8988T (cell line): Measurements from ENCODE around the gene LANCL3.
"Not testable (repeated sequence)": the region's sequence is repeated elsewhere in the genome, so short reads cannot be mapped to it uniquely, and the experiment has no call there.

Experiments used
- DNase-seq: peaks from one replicate; pipeline ENCODE4 v3.0.0; 2011

Gene LANCL3

DNA sequence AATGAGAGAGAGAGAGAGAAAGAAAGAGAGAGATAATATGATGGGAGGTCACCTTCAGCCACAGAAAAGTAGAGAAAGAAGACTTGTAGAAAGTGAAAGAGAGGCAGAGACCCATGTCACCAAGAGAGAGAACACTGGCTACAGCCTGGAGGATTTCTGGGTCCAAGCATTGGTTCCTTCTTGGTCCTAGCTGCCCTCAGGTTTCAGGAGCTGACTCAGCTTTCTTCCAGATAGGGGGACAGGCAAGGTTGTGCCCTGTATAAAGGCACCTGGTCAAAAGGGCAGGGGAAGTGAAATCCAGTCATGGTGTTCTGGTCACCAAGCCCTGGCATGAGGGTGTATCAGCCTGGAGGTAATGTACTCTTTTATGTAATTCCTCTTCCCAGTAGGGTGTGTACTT, 66.6 kb downstream of the LANCL3 start:
- DNase-seq, result no peak

DNA sequence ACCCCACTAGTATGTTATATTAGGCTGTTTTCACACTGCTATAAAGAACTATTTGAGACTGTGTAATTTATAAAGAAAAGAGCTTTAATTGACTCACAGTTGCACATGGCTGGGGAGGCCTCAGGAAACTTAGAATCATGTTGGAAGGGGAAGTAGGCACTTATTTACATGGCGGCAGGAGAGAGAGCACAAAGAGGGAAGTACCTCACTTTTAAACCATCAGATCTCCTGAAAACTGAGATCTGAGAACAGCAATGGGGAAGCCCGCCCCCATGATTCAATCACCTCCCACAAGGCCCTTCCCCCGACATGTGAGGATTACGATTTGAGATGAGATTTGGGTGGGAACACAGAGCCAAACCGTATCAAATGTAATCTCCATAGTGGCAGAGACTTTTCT, 68.7 kb downstream of the LANCL3 start:
- no peak for DNase-seq

DNA sequence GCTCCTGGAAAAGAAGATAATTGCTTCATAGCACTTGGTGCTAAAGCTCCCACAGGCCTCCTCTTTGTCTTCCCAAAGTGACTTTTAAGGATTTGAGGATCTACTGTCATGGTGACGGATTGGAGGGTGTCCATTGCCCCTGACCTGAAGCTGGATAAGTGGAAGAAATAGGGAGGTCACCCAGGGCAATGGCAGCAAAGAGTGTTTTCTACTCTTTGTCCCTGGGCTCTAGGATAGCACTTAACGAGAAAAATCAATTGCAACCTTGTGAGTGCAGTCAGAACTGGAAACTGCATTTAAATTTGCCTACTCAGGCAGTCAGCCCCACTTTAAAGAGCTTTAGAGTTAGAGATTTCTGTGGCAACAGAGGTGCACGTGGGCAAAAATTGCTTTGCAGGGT, 70.4 kb downstream of the LANCL3 start:
- no peak for DNase-seq

DNA sequence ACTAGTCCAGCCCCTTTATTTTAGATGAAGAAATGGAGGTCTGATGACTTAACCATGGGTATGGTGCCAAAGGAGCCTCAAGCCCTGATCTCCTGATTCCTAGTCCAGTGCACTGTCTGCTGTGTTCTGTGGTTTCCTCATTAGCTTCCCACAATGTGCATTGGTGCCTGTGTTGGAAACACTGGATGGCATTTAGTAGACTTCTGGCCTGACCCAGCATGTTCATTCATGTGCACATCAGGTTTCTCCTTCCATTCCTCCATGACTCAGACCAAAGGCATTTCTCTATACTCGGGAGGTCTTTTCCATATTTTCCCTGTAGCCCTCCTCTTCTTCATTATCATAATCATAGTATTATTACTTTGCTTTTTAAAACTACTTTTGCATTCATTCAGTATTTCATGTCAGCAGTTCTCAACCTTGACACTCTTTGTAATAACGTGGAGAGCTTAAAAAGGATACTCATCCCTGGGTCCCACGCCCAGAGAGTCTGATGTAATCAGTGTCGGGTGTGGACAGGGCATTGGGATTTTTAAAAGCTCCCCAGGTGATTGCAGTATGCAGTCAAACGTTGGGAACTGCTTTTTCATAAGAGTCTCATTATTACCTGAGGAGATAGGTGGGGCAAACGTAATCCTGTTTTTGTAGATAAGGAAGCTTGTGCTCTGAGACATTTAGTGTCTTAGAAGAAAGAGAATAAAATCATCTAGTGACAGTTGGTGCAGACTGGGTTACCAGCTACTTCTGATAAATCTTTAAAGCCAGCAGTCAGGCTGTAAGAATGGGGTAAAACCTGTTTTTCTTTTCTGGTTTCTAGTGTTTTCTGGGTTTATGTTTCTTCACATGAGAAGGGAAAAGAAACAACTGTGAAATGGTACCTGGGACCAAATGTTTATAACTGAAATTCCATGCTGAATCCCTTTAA, 73.2 kb downstream of the LANCL3 start:
- no peak for DNase-seq

DNA sequence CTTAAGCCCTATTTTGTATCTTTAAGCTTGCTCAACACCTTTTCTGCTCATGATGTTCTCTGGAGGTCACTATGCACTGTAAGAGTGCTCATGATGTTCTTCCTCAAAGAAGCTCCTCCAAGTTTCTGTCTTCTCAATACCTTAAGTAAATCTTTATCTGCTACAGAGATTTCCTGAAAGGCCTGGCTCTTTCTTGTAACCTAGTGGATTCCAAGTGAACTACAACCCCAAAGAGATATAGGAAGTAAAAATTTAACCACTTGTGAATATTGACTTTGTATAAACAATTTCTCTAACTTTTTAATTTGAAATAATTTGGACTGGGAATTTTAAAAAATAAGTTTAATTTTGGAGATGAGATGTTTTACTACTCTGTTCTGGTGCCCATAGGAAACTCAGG, 74.8 kb downstream of the LANCL3 start:
- DNase-seq, result no peak

DNA sequence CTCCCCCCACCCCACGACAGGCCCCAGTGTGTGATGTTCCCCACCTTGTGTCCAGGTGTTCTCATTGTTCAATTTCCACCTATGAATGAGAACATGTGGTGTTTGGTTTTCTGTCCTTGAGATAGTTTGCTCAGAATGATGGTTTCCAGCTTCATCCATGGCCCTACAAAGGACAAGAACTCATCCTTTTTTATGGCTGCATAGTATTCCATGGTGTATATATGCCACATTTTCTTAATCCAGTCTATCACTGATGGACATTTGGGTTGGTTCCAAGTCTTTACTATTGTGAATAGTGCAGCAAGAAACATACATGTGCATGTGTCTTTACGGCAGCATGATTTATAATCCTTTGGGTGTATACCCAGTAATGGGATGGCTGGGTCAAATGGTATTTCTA, 79.4 kb downstream of the LANCL3 start:
- DNase-seq, result not testable (repeated sequence)

DNA sequence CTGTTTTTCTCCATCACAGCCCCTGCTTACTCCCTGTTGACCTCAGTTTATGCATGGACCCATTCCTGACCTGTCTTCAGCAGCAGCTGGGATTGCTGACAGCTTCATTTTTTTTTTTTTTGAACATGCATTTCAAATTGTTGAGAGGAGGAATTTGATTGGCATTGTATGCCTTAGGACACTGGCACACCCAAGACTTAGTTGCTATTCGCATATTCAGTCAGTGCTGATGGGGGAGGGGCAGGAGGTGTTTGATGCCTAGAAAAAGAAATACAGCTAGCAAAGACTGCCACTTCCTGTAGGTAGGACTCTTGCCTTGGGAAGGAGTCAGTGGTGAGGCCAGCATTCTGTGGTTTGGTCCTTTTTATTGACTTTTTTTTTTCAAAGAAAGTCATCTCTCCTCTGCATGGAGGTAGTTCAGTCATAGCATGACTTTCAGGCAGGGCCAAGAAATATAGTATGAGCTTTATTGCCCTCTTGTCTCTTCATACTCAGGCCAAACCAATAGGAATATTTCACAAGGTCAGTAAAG, 80.5 kb downstream of the LANCL3 start:
- DNase-seq, result no peak

DNA sequence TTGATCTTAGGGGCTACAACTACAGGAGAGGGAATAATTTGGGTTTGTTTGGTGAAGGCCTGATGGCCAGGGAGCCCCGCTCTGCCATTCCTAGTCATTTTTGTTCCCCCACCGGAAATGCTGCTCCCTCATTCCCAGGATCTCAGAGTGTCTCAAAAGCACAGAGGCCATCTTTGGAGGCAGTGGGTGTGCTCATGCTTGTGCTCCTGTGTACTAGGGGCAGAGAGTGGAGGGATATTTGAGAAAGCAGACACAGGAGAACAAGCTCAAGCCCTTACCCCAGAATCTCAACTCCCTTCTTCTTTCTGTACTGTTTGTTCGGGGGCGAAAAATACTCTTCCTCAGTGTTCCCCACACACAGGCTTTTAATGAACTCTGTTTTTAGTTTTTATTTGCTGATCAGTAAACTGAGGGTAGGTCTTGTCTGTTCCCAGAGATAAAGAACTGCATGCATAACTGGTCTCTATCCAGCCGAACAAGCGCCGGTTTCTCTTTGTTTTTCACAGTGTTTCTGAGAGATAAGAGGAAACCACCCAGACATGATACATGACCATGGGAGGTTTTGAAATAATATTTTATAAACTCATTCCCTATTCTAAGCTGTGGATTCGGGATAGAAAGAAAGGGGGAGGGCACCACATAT, 81.2 kb downstream of the LANCL3 start:
- DNase-seq, result no peak

DNA sequence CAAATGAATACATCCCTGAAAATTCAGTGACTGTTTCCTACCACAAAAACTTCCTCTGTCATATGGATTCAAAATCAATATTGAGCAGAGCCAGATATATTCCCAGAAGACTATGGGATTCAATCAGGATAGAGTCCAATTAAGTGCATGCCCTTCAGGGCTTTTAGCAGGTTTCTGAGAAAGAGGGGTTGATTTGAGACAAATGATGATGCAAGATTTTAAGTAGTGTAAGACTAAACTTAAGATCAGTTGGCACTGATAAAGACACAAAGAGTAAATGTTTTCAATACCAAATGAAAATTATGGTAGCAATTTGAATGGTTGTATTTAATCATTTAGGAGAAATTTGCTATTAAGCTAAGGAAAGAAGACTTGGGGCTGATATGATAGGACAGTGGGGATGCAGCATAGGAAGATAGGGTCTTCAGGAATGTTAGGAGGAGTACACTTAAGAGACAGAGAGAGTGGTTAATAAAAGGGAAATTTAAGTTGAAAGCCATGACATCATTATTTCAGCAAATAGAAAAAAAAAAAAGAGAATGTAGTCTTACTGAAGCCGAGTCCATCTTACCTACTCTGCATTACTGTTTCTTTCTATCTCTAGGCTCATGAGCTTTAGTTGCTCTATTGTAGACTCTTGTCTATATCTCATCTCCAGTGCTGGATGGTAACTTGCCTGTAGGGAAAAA, 82.1 kb downstream of the LANCL3 start:
- DNase-seq, result no peak

DNA sequence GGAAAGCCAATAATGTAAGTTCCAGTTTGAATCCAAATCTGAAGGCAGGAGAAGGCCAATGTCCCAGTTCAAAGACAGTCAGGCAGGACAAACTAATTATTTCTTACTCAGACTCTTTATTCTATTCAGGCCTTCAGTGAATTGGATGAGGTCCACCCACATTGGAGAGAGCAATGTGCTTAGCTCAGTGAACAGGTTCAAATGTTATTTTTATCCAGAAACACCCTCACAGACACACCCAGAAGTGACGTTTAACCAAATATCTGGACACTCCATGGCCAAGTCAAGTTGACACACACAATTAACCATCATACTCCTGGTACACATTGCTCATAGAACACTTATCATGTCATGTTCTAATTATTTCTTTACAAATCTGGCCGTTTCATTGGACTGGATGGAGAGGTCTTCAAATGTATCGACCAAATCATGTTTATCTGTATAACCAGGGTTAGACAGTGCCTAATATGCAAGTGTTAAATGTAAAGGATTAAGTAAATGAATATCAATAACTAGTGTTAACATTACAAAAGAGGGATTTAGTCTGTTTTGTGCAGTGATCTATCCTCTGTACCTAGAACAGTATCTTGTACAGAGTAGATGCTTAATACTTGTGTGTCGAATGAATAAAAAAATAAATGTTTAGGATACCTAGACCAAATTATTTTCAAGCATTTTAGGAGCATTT, 87.0 kb downstream of the LANCL3 start:
- DNase-seq, result no peak

DNA sequence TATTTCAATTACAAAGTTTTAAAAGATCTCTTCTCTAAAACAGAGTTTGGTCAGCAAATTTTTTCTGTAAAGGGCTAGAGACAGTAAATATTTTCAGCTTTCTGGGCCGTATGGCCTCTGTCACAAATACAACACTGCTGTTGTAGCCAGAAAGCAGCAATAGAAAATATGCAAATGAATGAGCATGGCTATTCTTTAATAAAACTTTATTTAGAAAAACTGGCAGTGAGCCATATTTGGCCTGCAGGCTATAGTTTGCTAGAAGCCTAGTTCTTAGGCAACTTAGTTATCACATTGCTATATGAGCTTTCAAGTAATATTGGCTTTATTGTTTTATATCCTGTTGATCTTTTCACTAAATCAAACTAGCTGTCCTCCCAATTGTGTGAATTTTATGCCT, 87.6 kb downstream of the LANCL3 start:
- no peak for DNase-seq

DNA sequence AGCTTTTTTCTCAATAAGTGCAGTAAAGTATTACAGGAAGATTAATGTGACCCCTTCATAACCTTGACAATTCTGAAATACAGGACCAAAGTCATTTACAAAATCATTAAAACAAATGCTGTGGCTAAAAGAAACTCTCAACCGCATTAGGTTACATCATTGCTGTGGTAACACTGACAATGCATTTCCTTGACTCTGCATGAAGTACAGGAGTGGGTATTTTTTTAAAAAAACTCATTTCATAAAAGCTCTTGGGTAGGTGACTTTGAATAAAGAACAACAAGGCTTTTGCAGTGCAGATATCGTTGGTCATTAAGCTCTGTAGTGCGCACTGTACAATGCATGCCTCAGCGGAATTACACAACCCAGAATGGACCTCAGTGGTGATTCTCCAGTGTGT, 90.7 kb downstream of the LANCL3 start:
- no peak for DNase-seq

DNA sequence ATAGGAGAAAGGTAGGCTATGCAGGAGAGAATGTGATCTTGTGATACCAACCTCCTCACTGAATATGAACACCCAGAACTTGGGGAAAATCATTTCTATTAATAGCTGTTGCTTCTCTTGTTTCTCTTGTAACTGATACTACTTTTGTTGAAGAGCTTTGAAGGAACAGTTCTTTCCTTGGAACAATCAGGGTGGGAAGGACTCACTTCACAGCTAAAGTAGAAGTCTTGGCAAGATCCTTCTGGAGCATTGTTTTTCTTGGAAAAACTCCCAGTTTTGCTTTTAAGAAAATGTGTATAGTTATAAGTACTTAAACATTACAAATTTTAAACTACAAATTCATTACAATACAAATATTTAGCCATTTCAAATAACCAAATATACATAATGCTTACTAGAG, 95.1 kb downstream of the LANCL3 start:
- DNase-seq, result no peak

DNA sequence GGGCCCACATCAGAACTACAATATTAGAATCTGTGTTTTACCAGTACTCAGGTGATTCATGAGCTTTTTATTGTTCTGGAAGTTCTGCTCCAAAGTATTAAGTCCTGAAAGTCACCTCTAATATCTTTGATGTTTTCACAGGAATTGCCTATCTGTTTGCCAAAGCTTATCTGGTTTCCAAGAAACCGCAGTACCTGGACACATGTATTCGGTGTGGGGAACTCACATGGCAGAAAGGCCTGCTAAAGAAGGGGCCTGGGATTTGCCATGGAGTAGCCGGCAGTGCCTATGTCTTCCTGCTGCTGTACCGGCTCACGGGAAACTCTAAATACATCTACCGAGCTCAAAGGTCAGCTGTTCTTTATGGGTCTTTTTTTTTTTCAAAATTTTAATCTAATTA, 95.7 kb downstream of the LANCL3 start:
- DNase-seq, result no peak

DNA sequence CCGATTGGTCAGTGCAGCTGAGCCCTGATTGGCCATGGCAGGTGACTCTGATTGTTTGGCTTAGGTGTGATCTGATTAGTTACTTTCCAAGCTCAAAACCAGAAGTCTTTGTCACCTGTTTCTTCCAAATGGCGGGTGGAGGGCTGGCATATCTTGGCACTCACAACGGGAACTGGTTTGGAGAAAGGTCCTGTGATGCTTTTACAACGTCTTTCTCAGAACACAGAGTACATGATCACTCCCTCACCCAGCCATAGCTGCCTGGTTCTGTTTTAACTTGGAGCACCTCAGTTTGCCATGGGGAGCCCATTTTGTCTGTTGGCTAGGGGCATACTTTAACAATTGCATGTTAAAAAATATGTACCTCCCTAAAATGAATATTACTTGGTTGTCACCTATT, 101.1 kb downstream of the LANCL3 start:
- no peak for DNase-seq

DNA sequence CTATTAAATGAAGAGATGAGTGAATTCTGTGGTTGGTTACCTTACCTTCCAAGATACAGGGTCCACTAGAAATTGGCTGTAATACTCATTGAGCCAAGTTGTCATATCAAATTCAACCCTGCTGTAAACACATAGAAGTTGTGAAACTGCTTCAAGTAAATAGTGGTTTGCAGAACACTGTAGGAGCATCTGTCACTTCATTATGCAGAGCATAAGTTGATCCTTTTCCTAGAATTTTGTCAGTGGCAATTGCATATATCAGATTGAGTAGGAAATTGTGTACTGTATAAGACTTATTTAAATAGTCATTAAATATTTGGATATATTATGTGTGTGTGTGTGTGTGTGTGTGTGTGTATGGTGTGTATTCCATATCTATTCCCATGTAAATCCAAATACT, 105.3 kb downstream of the LANCL3 start:
- DNase-seq, result no peak

DNA sequence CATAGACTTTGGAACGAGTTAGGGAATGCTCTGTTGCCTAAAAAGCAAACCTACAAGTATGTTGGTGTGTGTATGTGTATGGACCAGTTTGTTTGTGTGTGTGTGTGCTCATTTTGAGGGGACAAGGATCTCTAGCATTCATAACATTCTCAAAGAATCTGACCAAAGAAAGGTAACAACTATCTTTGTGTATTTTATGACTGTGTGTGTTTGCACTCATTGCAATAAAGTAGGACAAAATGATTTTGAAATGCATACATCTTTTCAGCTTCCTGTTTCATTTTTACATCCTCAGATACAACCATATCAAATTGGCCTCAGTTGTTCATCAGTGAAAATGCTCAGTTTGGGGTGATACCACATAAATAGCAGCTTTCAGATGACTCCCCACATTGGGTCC, 105.8 kb downstream of the LANCL3 start:
- no peak for DNase-seq

DNA sequence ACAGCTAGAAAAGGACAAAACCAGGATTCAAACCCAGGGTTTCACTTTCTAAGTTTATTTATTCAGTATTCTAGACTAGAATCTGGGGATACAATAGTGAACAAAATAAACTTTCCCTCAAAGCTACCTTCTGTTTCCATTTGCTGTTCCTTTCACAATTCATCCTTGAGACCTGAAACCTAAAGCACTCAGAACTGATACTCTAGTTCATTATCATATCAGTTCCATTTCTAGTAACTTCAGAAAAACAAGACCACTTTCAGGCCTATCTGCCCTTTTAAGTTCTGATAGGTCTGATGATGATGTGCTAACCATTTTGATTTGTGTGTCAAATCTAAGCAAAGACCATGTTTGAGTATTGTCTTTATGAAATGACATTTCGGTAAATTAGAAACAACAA, 106.3 kb downstream of the LANCL3 start:
- DNase-seq, result no peak

DNA sequence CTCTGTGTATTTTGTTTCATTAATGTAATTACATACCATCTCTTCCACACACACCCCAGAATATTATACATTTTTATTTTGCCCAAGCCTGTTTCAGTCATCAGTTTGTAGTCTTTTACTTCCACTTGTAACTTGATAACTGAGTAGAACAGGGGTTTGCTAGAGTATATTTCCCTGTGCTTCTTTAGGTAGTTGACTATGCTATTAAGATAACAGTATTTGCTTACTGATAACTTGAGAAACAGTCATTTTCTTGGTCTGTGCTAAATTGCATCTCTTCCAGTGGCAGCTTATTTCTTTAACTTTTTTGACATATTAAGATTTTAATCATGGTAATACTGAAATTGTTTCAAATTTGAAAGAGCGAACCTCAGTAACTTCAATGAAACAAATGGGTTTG, 107.1 kb downstream of the LANCL3 start:
- DNase-seq, result no peak

DNA sequence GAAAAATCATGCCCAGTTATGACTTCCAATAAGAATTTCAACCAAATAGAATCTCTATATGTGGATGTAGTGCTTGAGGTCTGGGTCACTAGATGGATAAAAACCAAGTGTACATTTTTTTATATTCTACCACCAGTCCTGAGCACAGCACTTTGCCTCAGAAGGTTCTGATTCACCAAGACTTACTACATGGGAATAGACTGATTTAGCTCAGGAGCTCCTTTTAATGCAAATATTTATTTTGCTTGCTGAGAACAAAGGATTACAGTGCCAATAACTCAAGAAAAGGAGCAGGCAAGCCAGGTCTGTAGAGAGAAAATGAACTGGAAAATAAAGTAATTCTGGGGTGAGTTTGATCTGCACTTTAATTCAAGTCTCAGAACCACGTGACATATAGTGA, 107.8 kb downstream of the LANCL3 start:
- no peak for DNase-seq

DNA sequence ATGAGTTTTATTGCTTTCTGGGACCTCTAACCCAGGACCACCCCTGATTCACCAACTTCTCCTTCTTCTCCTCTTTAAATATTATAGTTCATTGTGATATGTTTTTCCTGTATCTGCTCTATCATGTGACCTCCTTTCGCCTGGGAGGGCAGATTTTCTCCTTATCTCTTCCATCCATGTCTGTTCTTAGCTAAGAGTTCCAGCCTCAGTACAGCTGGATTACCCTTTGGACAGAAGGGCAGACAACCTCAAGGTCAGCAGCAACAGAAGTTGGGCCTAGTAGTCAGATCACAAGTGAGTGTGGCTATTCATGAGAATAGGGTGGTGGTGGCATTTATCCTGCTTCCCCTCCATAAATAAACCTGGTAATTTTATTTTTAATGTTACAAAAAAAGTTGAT, 108.4 kb downstream of the LANCL3 start:
- DNase-seq, result no peak

DNA sequence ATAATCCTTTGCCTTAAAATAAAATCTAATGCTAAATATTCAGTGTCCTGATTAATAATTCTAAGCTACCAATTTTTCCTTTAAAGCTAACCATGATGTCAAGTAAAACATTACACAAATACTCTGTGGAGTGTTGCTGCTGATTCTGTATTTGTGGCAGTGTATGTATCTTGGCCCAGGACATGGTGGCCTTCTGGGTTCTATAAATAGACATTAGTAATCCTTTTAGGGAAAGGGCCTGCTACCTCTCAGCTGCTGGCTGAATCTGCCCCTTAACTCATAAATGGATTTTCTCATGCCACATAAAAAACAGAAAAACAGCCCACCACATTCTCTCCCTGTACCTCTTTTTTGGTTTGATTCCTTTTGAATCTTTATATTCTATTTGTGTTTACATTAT, 113.0 kb downstream of the LANCL3 start:
- no peak for DNase-seq

DNA sequence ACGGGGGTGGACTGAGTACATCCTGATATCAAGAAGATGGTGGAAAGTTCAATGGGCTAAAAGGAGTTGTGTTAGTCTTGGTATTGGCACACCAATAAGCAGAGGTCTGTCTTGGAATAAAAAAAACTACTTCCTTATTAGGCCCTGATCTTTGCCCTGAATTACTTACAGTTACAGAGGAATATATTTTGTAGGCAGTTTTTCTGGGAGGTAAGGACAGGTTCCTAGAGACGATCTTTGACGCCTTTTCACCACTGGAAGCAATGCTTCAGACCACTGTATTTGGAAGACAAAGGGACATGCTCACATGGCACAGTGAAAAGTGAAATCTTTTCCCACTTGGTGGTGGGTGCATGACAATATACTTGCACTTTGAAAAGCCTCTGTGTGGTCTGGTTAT, 113.5 kb downstream of the LANCL3 start:
- DNase-seq, result no peak
